HG02852 (cell line): ENCODE measurements around the gene EXOC4.

Experiments used
- ATAC-seq: cut with Tn5 transposase; IDR thresholded peaks from one replicate; pipeline ENCODE4 v1.9.1; 2021; ENCODE audit warnings: mild to moderate bottlenecking, moderate library complexity; ENCODE audit not compliant: unreplicated experiment

The EXOC4 gene

DNA sequence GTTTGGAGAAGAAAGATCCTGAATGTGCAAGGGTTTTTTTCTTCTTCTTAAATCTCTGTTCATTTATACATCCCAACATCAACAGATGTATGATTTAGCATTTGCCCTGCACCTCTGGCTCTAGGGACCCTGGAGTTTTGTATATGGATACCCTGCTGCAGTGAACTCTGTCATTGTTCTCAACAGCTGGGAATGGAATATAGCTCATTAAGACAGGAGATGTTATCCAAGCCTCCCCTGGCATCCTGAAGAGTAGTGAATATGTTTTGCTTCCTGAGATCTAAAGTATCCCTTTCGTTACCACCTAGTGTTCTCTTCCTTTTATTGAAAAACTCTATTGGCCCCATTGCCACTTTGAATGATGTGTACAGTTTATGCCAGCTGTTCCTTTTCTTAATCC lies 275.9 kb downstream of the EXOC4 start:
- ATAC-seq, result no peak

DNA sequence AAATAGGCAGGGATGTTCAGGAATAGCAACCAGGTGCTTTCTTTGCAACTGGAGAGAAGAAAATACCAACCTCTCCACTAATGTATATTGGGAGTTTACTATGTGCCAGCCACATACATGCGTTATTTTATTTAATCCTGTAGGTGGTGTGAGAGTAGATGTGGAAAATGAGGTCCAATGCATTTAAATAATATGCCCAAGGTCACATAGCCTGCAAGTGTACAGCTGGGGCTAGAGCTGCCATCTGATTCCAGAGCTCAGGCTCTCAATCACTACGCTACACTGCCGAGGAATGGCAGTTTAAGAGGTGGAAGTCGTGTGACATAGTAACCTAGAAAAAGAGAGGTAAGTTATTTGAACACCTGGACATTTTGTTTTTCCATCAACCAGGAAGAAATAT lies 277.0 kb downstream of the EXOC4 start:
- ATAC-seq, result no peak

DNA sequence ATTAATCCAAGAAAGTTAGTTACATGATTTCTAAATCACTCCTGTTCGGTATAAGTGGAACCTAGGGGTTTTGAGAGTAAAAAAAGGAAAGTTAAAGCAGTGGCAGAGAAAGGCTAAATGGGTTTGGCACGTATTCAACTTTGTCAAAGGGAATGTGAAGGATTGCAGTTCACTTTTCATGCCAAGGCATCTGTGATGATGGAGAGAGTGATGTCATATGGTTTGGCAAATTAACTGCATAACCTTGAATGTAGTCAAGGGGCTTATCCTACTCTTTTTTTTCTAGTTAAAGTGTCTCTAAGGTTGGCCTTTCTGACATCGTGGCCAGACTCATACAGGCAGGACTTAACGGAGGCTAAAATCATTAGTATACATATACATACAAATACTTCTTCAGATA lies 277.8 kb downstream of the EXOC4 start:
- ATAC-seq, result no peak

DNA sequence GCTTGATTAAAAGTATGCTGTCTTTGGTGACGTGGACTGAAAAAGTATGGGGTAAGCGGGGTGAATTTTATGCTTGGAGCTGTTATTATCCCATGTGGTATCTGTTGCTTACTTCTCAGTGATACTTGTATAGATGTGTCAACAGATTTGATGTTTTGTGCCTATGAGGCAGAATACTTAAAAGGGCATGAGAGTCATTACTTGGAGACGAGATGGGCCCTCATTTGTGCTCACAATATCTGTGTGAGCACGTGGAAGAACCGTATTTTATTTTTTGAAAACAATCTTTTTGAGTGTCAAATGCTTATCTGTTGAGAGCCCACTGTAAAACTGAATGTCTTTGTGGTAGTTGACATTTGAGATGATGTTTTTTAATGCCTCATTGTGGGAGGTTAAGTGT lies 281.9 kb downstream of the EXOC4 start:
- no peak for ATAC-seq

DNA sequence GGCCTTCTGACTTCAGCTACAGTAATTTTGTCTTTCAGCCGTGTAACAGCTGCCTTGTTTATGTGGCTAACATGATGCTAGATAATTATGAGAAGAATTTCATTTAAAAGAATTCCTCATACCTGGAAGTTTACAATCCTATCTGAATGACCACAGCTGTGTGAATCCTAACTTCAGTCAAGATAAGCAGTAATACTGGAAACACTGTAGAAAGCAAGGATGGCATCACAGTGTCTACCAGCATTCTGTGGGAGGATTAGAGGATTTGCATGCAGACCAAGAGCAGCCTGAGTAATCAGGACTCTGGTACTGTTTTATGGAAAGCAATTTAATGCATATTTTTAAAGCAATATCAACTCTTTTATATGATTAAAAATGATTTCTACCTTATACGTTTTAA lies 282.4 kb downstream of the EXOC4 start:
- no peak for ATAC-seq

DNA sequence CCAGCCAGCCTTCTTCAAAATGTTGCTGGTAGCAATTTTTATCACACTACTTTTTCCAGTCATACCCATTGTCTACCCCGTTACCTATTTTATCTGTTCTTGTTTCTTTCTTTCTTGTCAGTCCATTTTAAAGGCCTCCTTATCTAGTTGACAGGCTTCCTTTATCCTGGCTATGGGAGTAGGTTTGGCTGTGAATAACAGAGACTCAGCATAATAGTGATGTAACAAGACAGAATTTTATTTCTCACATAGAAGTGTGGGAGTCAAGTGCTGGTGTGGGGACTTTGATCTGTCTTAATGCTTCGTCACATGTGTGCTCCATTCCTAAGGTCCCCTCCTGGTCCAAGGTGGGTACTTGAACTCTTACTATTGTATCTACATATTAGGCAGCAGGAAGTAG lies 283.6 kb downstream of the EXOC4 start:
- no peak for ATAC-seq

DNA sequence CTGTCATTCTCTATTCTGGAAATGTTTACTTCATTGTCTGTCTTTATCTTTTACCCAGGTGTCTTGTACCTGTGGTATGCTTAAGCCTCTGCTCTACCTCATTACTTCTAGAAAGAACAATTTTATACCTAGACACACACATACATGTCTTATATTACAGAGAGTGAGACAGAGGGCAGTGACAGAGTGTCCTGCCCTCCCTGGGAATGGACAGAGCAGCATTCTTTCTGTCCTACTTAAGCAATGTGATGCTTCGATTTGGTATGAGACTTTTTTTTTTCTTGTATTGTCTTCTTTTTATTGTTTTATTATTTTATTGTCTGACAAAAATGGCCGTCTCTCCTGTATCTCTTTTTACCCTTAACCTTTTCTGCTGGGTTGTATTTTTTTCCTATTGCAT lies 286.1 kb downstream of the EXOC4 start:
- no peak for ATAC-seq

DNA sequence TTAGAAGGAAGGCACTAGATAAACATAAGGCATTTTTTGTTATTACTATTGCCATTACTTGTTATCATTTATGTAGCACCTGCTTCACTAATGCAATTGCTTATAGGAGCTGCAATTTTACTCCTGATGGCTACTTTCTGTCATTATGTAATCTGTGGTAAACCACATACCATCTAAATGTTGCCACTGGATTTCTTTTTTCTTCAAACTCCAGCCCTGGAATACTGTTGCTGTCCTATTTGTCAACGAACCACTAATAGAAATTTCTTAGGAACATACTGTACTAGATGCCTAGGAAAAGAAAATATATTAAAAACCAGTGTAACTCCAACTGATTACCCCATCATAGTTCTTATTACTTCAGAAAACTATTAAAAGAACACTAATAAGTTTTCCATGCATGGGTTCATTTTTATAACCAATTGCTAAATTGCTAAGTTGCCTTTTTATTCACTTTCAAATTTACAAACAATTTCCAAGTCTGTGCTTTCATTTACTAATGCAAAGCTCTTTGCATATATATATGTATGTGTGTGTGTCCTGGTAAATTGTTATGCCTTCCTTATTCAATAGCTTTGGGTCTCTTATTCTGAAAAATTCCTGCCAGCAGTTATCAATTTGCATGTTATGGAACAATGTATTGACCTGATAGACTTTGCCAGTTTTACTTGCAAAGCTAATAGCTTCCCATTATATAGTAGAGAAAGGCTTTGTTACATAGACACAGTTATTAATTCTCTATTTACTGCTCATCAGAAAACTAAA lies 287.4 kb downstream of the EXOC4 start:
- ATAC-seq, result no peak

DNA sequence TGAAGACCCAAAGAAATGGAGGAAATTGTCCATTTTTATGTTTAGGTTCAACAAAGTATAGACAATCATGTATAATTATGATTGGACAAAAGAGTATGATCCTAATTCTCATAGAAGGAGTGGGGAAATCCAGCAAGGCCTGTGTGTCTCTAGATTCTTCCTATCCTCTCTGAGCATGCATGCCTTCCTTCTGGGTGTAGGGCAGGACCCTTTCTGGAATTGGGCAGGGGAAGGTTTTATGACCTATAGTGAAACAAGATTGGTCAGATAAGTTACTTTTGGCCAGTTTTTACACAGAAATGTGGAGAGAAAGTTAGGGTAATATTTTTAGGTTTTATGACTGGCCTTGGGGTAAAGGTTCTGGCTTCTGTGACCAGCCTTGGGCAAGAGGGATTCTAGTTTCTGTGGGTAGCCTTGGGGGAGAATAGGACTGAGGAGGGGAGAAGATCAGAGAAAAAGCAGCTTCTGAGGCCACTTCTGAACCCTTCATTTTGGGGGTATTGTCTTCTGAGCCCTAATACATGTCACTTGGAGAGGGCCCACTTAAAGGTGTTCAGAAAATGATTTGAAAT lies 289.4 kb downstream of the EXOC4 start:
- ATAC-seq, result no peak

DNA sequence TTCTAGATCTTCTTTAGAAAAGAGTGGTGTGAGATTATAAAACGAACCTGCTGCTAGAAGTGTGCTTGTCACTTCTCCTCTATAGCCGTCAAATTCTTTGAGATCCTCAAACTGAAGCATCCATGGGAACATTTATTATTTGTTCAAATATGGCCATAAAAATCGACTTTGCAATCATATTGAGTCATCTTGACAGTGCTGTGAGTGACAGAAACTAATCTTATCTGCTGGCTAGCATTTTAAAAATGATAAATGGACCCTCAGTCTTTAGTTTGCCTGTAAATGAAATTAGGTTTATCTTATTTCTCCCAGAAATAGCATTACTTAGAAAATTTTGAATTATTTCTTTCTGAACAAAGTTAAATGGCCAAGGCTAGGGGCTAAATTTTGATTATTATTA lies 290.8 kb downstream of the EXOC4 start:
- ATAC-seq, result no peak

DNA sequence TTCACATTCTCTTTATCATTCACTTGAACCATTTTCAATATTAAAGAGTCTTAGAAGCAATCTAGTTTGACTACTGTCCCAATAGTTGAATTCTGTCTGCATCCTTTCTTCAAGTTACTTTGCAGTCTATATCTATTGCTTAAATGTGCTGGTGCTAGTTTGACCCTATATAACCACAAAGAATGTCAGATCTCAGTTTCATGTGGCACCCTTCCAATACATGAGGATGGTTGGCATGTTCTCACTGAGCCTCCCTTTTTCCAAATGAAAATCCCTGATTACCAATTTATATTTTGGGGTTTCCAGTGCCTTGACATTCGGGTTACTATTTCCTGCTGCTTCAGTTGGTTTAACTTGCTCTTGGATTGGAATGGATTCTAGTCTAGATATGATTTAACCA lies 292.7 kb downstream of the EXOC4 start:
- ATAC-seq, result no peak

DNA sequence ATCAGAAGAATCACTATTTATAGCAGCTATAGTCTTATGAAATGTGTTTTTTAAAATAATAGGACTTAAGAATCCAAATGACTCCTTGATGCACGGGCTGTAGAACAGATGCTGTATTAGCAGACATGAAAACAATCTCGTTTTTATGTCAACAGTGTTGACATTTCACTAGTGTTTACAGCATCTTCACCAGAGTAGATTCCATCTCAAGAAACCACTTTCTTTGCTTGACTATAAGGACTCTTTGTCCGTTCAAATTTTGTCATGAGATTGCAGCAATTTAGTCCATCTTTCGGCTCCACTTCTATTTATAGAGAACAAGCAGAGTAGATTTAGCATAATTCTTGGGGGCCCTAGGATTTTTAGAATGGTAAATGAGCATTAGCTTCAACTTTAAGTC lies 295.1 kb downstream of the EXOC4 start:
- no peak for ATAC-seq

DNA sequence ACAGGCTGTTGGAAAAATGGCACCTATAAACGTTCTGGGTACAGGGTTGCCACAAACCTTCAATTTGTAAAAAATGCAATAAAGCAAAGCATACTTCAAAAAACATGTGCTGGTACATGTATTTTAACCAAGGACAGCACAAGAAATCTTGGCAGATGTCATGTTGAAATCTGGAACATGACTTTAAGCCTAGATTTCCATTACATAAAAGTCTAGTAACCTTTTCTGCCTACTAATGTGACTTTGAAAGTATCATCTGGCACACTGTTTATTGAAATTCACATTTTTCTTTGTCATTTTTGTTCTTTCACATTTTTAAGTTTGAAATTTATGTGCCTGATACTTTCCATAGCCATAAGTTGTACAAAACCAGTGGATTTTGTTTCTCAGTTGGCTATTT lies 296.8 kb downstream of the EXOC4 start:
- no peak for ATAC-seq

DNA sequence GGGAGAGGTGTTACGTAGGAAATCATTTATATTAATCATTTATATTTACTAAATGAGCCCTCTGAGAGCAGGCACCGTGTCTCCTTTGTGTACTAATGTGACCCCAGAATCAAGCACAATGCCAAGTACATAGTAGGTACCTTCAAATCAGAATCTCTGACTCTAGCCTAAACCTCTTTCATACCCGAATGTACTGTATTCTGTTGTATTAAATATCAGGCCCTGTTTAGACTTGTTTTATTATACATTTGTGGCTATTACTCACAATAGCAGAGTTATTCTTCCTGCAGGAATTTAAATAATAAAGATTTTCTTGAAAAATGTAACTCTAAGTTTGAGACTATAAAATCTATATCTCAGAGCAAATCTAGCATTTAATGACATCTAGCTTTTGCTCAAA lies 297.3 kb downstream of the EXOC4 start:
- ATAC-seq, result no peak

DNA sequence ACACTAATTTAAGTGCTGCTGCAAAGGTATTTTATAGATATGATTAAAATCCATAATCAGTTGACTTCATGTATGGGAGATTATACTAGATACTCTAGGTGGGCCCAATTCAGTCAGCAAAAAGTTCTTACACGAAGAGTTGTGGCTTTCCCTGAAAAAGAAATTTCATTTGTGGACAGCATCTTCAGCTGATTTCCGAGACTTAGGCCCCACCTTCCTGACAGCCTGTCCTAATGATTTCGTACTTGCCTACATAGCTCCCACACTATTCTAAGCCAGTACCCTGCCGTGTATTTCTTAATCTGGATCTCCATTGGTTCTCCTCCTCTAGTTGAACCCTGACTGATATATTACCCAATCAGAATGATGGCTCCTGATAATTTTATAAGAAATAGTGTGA lies 297.9 kb downstream of the EXOC4 start:
- ATAC-seq, result no peak

DNA sequence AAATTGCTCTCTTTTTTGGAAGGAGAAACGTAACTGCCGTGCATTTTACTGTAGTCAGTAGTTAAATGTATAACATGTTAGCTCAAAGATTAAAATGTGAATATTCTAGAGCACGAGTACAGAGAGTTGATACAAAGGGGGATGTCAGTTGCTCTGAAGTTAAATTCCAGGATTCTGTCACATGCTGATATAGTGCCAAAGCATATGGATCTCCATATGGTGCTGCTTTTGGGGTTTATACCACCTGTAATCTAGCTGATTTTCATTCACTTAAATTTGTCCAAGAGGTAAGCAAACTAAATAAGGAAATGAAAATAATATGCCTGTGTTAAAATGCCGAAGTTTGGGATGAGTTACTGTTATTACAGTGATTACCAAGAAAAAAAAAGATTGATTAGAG lies 298.6 kb downstream of the EXOC4 start:
- no peak for ATAC-seq

DNA sequence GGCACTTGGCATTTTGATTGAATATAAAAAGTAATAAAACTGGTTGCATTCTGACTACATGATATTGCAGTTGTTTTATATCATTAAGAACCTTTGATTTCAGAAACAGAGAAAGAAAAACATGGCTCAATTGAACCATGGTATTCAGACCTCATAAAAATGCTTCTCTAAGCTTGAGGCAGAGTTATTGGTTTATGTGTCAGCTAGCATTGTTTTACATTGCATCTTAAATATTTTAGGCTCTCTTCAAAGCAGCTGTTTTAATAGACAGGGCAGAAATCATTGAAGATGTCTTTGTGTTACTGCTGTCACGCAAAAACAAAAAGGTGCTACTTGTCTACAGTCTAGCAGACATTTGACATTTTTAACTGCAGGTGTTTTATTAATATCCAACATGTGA lies 299.2 kb downstream of the EXOC4 start:
- no peak for ATAC-seq

DNA sequence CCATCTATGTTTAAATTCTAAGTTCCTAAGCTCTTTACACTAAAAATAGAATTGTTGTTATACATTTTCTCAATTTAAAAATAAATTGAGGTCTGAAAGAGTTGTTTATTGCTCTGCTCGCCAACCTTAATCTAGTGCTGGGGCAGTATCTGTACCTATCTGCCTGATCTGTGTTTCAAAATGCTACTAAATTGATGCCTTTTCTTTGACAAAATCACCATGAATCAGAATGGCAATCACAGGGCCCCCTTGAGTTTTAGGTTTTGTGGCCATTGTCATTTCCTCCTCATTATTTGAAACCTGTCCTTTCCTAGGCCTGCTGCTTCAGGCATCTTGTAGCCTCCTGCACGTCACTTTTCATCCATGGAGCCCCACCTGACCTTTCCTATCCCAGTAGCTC lies 301.5 kb downstream of the EXOC4 start:
- ATAC-seq, result no peak

DNA sequence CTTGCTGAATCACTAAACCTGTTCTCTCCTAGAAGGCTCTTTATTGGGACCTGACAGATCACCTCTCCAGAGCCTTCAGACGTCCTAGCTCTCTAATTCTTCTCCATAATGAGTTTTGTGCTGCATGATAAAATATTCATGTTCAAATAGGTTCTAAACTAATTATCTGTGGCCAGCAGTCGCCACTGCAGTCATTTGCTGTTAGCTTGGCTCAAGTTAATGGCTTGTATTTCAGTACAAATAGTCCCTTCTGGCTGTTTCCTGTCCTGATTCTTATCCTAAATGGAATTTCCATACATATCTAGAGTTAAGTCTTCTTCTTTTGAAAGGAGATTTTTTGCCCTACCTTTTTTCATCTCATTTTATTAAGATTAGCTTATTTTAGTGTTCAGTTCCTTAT lies 303.2 kb downstream of the EXOC4 start:
- ATAC-seq, result no peak

DNA sequence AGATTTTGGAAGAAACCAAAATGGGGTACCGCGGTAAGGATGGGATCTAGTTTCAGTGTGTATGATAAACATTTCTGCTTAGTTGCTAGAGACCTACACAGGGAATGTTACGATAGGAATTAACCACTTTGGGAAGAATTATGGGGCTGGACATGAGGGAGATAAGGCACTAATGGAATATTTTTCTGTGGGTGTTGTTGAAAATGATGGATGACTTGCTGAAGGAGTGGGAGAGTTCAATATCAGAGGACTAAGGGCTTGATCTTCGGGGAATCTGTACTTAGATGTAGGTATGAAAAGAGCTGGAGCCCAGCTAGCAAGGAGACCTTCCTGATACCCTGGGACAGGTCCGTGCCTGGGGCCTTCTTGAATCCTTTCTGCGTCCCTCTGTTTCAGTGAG lies 303.7 kb downstream of the EXOC4 start:
- no peak for ATAC-seq

DNA sequence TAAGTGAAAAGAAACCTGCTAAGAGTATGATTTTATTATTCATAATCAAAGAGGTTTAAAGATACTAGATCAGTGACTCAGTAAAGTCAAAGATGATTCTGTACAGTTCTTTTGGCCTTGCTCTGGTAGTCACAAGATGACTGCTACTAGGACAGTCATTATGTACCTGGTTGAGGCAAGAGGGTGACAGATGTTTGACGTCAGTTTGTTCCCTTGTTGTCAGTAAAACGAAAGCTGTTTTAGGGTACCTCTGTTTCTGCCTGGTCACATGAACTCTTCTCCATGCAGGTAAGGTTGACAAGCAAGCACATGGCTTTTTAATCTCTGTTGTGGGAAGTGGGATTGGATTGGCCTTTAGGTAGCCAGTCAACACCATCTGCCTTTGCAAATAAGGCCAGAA lies 308.0 kb downstream of the EXOC4 start:
- ATAC-seq, result no peak

DNA sequence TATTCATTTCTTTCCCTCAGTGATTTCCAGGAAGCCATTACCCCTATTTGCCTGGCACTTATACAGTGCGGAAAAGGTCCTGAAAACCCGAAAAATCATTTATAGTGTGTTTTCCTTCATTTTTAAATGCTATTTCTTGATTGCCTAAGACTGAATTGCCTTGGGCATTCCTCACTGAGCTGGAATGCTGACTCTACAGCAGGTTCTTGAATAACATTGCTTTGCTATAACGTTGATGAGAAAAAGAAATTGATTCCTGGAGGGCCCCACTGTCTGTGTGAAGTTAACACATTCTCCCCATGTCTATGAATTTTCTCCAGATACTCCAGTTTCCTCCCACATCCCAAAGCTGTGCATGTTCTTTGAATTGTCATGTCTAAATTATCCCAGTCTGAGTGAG lies 308.5 kb downstream of the EXOC4 start:
- ATAC-seq, result no peak

DNA sequence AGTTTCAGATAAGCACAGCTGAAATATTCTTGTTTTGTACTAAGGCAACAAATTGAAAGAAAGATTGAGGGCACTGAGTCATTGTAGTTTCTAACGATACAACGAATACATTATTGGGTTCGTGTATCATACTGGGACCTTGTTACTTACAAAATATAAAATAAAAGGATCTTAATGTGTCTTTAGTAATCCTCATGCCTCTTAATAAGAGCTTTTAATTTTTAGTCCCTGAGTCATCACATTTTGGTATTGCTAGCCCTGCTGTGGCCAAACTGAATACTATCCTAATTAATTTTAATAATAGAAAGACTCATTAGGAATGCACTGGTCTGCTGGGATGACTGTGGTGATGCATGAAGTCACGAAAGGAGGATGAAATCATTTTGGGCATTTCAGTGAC lies 309.7 kb downstream of the EXOC4 start:
- no peak for ATAC-seq
